OCI-LY7 (cell line): ENCODE data around the gene CCDC91.

Experiments used
- CTCF ChIP-seq: fragments of 200-600 bp; sonication (generic); conservative IDR thresholded peaks from 2 replicates; pipeline ENCODE4 v1.5.1; 2014; ENCODE audit warnings: mild to moderate bottlenecking, antibody characterized with exemption, low read length, moderate library complexity, mixed read lengths
- EZH2phosphoT487 ChIP-seq: fragments of 200-600 bp; sonication (generic); IDR thresholded peaks from 2 replicates; pipeline ENCODE4 v1.6.1; 2018; ENCODE audit warnings: low read depth, borderline replicate concordance, mild to moderate bottlenecking, mixed run types, antibody characterized with exemption, low read length, moderate library complexity, mixed read lengths

- TF ChIP-seq CTCF (no peak), EZH2phosphoT487 (no peak)
Observed at GRCh38 chr12:28539691-28540323, 349.6 kb downstream of the CCDC91 start.
